HepG2 (cell line): ENCODE measurements around the gene NOC2L. TPM values are rescaled to one million over a fixed set of nuclear protein-coding genes. Genes with fewer than 3 reads are reported as not detected.

Source experiments
- CAMTA2 ChIP-seq: sonication (generic); formaldehyde crosslinking; IDR thresholded peaks from 2 replicates; pipeline ENCODE4 v1.4.0; 2020; ENCODE audit warnings: mild to moderate bottlenecking, missing genetic modification reagents, borderline replicate concordance
- KDM3A ChIP-seq: IDR thresholded peaks from 2 replicates; pipeline ENCODE4 v1.6.1; 2018; ENCODE audit warnings: low read depth, missing compliant biosample characterization
- NR2F2 ChIP-seq: IDR thresholded peaks from 2 replicates; pipeline ENCODE4 v1.6.1; 2012; ENCODE audit warnings: low read depth, inconsistent platforms, borderline replicate concordance
- NR3C1 ChIP-seq: sonication (generic); formaldehyde crosslinking; IDR thresholded peaks from 2 replicates; pipeline ENCODE4 v1.4.0; 2020; ENCODE audit warnings: missing genetic modification reagents
- SNRNP70 ChIP-seq: fragments of 200-400 bp; formaldehyde crosslinking; IDR thresholded peaks from 2 replicates; pipeline ENCODE4 v1.6.1; 2017; ENCODE audit warnings: mild to moderate bottlenecking, low read depth, low read length, moderate library complexity
- SP4 ChIP-seq: sonication (generic); formaldehyde crosslinking; IDR thresholded peaks from 2 replicates; pipeline ENCODE4 v1.8.1; 2023; ENCODE audit warnings: mild to moderate bottlenecking, missing genetic modification reagents
- TSC22D2 ChIP-seq: sonication (generic); formaldehyde crosslinking; IDR thresholded peaks from 2 replicates; pipeline ENCODE4 v1.5.1; 2020; ENCODE audit warnings: missing genetic modification reagents, mild to moderate bottlenecking, borderline replicate concordance
- ZNF530 ChIP-seq: sonication (generic); formaldehyde crosslinking; IDR thresholded peaks from 2 replicates; pipeline ENCODE4 v1.5.0; 2020; ENCODE audit warnings: low read depth, mild to moderate bottlenecking, missing genetic modification reagents
- ZNF546 ChIP-seq: sonication (generic); formaldehyde crosslinking; conservative IDR thresholded peaks from 2 replicates; pipeline ENCODE4 v1.8.1; 2023; ENCODE audit warnings: mild to moderate bottlenecking, missing genetic modification reagents
- ZNF552 ChIP-seq: sonication (generic); formaldehyde crosslinking; IDR thresholded peaks from 2 replicates; pipeline ENCODE4 v1.9.0; 2022; ENCODE audit warnings: missing genetic modification reagents, mild to moderate bottlenecking, borderline replicate concordance
- polyA plus RNA-seq, 8 experiments: library from polyadenylated mRNA; depleted of rRNA in 3 of 8; stranded (reverse) in 7 of 8; unstranded in 1 of 8; fragments of >200 nt; fragmentation: Illumina TruSeq in 4 of 8; extraction: Trizol in 4 of 8; gene quantifications; 2 replicates each; pipeline versions ENCODE4 v1.2.1 to v1.2.3, GENCODE V29; 2011 to 2016; ENCODE audit warnings: low read depth in 4 of 8, missing spikeins in 1 of 8, mixed read lengths in 1 of 8; ENCODE audit not compliant: insufficient read depth in 1 of 8
- total RNA-seq, 5 experiments: library from RNA; depleted of rRNA; stranded (reverse); fragments of >200 nt; fragmentation: Illumina TruSeq; extraction: Trizol; gene quantifications; 2 replicates each; pipeline ENCODE4 v1.2.3, GENCODE V29; 2016; ENCODE audit warnings: low read depth in 1 of 5
- TF ChIP-seq, protein P1 (sequence below), 2 experiments: fragments of 450-650 bp in 1 of 2; sonication (generic) in 1 of 2; formaldehyde crosslinking in 1 of 2; IDR thresholded peaks; 2 replicates each; pipeline versions ENCODE4 v1.6.1 to v1.8.0; 2016 to 2022; ENCODE audit warnings: antibody characterized with exemption in 1 of 2, mild to moderate bottlenecking in 1 of 2, missing genetic modification reagents in 1 of 2
- TF ChIP-seq, protein P2 (sequence below): sonication (generic); formaldehyde crosslinking; IDR thresholded peaks from 2 replicates; pipeline ENCODE4 v1.8.0; 2022; ENCODE audit warnings: missing genetic modification reagents, mild to moderate bottlenecking, inconsistent platforms, borderline replicate concordance
- TF ChIP-seq, protein P3 (sequence below): sonication (generic); formaldehyde crosslinking; IDR thresholded peaks from 2 replicates; pipeline ENCODE4 v1.5.0; 2020; ENCODE audit warnings: mild to moderate bottlenecking, missing genetic modification reagents
- TF ChIP-seq, protein P4 (sequence below): sonication (generic); formaldehyde crosslinking; IDR thresholded peaks from 2 replicates; pipeline ENCODE4 v1.4.0; 2020; ENCODE audit warnings: missing genetic modification reagents
- TF ChIP-seq, protein P5 (sequence below): sonication (generic); formaldehyde crosslinking; IDR thresholded peaks from 2 replicates; pipeline ENCODE4 v1.4.0; 2020; ENCODE audit warnings: mild to moderate bottlenecking, missing genetic modification reagents

Gene NOC2L
- total and polyA plus RNA-seq, 2 of the 13 experiments (the other 11 are each of a cell fraction or from before 2014, with no cell fraction given) = 32.0 to 103 TPM

DNA sequence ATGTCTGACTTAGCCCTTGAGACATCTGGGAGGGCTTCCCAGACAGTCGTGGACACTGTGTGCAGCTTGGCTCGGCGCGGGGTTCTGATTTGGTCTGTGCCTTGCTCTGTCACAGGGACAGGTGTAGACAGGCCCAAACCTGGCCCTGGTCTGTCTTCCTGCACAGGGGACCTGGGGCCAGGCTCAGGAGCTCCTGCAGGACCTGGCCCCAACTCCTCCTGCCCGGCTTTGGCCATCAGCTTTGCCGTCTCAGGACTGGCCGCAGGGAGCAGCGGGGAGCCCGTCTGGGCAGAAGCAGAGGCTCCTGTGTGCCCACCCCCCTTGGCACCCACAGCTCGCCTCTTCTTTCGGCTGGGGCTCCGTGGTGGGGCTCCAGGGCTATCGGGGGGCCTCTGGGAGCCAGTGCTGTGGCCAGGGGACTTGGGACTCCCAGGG lies 21.1 kb upstream of the NOC2L start (continued):
- TF ChIP-seq, protein P1, sequence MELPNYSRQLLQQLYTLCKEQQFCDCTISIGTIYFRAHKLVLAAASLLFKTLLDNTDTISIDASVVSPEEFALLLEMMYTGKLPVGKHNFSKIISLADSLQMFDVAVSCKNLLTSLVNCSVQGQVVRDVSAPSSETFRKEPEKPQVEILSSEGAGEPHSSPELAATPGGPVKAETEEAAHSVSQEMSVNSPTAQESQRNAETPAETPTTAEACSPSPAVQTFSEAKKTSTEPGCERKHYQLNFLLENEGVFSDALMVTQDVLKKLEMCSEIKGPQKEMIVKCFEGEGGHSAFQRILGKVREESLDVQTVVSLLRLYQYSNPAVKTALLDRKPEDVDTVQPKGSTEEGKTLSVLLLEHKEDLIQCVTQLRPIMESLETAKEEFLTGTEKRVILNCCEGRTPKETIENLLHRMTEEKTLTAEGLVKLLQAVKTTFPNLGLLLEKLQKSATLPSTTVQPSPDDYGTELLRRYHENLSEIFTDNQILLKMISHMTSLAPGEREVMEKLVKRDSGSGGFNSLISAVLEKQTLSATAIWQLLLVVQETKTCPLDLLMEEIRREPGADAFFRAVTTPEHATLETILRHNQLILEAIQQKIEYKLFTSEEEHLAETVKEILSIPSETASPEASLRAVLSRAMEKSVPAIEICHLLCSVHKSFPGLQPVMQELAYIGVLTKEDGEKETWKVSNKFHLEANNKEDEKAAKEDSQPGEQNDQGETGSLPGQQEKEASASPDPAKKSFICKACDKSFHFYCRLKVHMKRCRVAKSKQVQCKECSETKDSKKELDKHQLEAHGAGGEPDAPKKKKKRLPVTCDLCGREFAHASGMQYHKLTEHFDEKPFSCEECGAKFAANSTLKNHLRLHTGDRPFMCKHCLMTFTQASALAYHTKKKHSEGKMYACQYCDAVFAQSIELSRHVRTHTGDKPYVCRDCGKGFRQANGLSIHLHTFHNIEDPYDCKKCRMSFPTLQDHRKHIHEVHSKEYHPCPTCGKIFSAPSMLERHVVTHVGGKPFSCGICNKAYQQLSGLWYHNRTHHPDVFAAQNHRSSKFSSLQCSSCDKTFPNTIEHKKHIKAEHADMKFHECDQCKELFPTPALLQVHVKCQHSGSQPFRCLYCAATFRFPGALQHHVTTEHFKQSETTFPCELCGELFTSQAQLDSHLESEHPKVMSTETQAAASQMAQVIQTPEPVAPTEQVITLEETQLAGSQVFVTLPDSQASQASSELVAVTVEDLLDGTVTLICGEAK (IDR thresholded peaks at IDR 0.05) = no peak
- TF ChIP-seq, protein P1 (CRISPR knock-in tag; IDR thresholded peaks at IDR 0.05) = 0 out of 2 replicates have a peak, but pooled peaks have one; percentile 11
- TF ChIP-seq TSC22D2 (CRISPR knock-in tag) = no peak
- TF ChIP-seq ZNF552 (CRISPR knock-in tag) = no peak
- TF ChIP-seq, protein P2, sequence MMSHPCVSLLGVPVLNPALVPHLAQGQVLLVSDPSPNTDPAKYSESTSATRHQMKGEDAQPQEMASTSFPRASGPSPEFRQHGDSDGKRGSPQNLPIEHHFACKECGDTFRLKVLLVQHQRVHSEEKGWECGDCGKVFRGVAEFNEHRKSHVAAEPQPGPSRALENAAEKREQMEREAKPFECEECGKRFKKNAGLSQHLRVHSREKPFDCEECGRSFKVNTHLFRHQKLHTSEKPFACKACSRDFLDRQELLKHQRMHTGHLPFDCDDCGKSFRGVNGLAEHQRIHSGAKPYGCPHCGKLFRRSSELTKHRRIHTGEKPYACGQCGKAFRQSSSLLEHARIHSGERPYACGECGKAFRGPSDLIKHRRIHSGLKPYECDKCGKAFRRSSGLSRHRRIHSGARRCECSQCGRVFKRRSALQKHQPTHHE = no peak
- no peak for TF ChIP-seq KDM3A (CRISPR knock-in tag)
- TF ChIP-seq, protein P3, sequence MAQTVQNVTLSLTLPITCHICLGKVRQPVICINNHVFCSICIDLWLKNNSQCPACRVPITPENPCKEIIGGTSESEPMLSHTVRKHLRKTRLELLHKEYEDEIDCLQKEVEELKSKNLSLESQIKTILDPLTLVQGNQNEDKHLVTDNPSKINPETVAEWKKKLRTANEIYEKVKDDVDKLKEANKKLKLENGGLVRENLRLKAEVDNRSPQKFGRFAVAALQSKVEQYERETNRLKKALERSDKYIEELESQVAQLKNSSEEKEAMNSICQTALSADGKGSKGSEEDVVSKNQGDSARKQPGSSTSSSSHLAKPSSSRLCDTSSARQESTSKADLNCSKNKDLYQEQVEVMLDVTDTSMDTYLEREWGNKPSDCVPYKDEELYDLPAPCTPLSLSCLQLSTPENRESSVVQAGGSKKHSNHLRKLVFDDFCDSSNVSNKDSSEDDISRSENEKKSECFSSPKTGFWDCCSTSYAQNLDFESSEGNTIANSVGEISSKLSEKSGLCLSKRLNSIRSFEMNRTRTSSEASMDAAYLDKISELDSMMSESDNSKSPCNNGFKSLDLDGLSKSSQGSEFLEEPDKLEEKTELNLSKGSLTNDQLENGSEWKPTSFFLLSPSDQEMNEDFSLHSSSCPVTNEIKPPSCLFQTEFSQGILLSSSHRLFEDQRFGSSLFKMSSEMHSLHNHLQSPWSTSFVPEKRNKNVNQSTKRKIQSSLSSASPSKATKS (CRISPR knock-in tag) = no peak
- 0 out of 2 replicates have a peak, but pooled peaks have one; percentile 31 for TF ChIP-seq SP4 (CRISPR knock-in tag)
- TF ChIP-seq ZNF546 (CRISPR knock-in tag) = no peak
- TF ChIP-seq CAMTA2 (CRISPR knock-in tag) = no peak
- TF ChIP-seq, protein P4, sequence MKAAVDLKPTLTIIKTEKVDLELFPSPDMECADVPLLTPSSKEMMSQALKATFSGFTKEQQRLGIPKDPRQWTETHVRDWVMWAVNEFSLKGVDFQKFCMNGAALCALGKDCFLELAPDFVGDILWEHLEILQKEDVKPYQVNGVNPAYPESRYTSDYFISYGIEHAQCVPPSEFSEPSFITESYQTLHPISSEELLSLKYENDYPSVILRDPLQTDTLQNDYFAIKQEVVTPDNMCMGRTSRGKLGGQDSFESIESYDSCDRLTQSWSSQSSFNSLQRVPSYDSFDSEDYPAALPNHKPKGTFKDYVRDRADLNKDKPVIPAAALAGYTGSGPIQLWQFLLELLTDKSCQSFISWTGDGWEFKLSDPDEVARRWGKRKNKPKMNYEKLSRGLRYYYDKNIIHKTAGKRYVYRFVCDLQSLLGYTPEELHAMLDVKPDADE (CRISPR knock-in tag) = no peak
- TF ChIP-seq SNRNP70 = no peak
- no peak for TF ChIP-seq ZNF530 (CRISPR knock-in tag)
- no peak for TF ChIP-seq NR2F2
- TF ChIP-seq, protein P5, sequence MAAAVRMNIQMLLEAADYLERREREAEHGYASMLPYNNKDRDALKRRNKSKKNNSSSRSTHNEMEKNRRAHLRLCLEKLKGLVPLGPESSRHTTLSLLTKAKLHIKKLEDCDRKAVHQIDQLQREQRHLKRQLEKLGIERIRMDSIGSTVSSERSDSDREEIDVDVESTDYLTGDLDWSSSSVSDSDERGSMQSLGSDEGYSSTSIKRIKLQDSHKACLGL (CRISPR knock-in tag) = 0 out of 2 replicates have a peak, but pooled peaks have one; percentile 31
- TF ChIP-seq NR3C1 (CRISPR knock-in tag) = no peak
